Peyer's patch (tissue), 4 donors: ENCODE data around the gene NLGN2. TPM values are rescaled to one million over a fixed set of nuclear protein-coding genes. Genes with fewer than 3 reads are reported as not detected.
A peak's percentile ranks its signal among the peaks of the same experiment; 100 is the strongest.

Experiments
- DNase-seq, 3 donors: peaks; one replicate each; pipeline ENCODE4 v3.0.0-alpha.2; 2017 to 2019
- H3K27ac ChIP-seq, 4 donors: fragments of 200-600 bp; sonication (generic); one replicate each; pipeline ENCODE4 v1.5.1; 2016 to 2019
- H3K27me3 ChIP-seq, 2 donors: fragments of 200-600 bp; sonication (generic); one replicate each; pipeline ENCODE4 v1.5.1; 2019
- H3K36me3 ChIP-seq, 3 donors: fragments of 200-600 bp; sonication (generic); one replicate each; pipeline ENCODE4 v1.5.1; 2016 to 2019
- H3K4me1 ChIP-seq, 4 donors: fragments of 200-600 bp; sonication (generic); one replicate each; pipeline ENCODE4 v1.5.1; 2016 to 2019
- H3K4me3 ChIP-seq, 4 donors: fragments of 200-600 bp; sonication (generic); 1 replicate in 3 of 4; 2 replicates in 1 of 4; pipeline ENCODE4 v1.5.1; 2016 to 2019; ENCODE audit warnings: mild to moderate bottlenecking in 1 of 4
- H3K9me3 ChIP-seq, 4 donors: fragments of 200-600 bp; sonication (generic); one replicate each; pipeline ENCODE4 v1.5.1; 2016 to 2019; ENCODE audit warnings: mild to moderate bottlenecking in 1 of 4
- CTCF ChIP-seq, 6 experiments: fragments of 450-650 bp in 4 of 6; fragments of 200-600 bp in 2 of 6; sonication (generic) in 1 of 6; IDR thresholded peaks; one replicate each; pipeline ENCODE4 v1.5.1; 2017 to 2019; ENCODE audit warnings: antibody characterized with exemption in 6 of 6, mild to moderate bottlenecking in 3 of 6, moderate library complexity in 1 of 6
- POLR2A ChIP-seq, 2 donors: fragments of 450-650 bp; IDR thresholded peaks; one replicate each; pipeline ENCODE4 v1.5.1; 2017; ENCODE audit warnings: antibody characterized with exemption in 2 of 2, mild to moderate bottlenecking in 2 of 2, moderate library complexity in 2 of 2
- total RNA-seq, 4 donors: library from RNA; depleted of rRNA; stranded (reverse); fragments of >200 nt; gene quantifications; one replicate each; pipeline ENCODE4 v1.1.0, GENCODE V29; 2016

NLGN2 gene
- total RNA-seq, 4 donors from 2014 or later, result 0.88 to 9.9 (median 5.8) TPM

GRCh38 chr17:7389924-7390910, 17.4 kb upstream of the NLGN2 start:
- no peaks in the 10 kb centered on the region for H3K27me3 ChIP-seq
- TF ChIP-seq POLR2A (IDR thresholded peaks at IDR 0.05) (no peak), CTCF (IDR thresholded peaks at IDR 0.05) (no peak)
- peaks cover 0 to 46% (median 0%) of the 10 kb centered on the region in 3 donors for H3K36me3 ChIP-seq
- H3K4me3 ChIP-seq, result no peak overlapping the region
- no peak overlapping the region for H3K27ac ChIP-seq
- peaks cover 0 to 15% (median 6%) of the 10 kb centered on the region in 4 donors for H3K4me1 ChIP-seq
- no peaks in the 10 kb centered on the region for H3K9me3 ChIP-seq
- DNase-seq, result no peak

- peaks cover 0 to 16% (median 6%) of the 10 kb centered on the region in 4 donors for H3K4me1 ChIP-seq
- DNase-seq, result no peak
- no peaks in the 10 kb centered on the region for H3K9me3 ChIP-seq
- H3K27ac ChIP-seq, result no peak overlapping the region
- peaks cover 0 to 42% (median 0%) of the 10 kb centered on the region in 3 donors for H3K36me3 ChIP-seq
- H3K4me3 ChIP-seq, result no peak overlapping the region
- H3K27me3 ChIP-seq, result no peaks in the 10 kb centered on the region
- TF ChIP-seq CTCF (IDR thresholded peaks at IDR 0.05) (no peak), POLR2A (IDR thresholded peaks at IDR 0.05) (no peak)
Measured at GRCh38 chr17:7391307-7391706, 16.3 kb upstream of the NLGN2 start.

- H3K36me3 ChIP-seq, result peaks cover 0 to 33% (median 0%) of the 10 kb centered on the region in 3 donors
- no peaks in the 10 kb centered on the region for H3K27me3 ChIP-seq
- no peaks in the 10 kb centered on the region for H3K9me3 ChIP-seq
- H3K4me1 ChIP-seq, result peaks cover 0 to 16% (median 6%) of the 10 kb centered on the region in 4 donors
- peak overlapping the region in 1 of 4 donors; percentile 96 for H3K27ac ChIP-seq
- no peak for TF ChIP-seq CTCF (IDR thresholded peaks at IDR 0.05)
- TF ChIP-seq POLR2A (IDR thresholded peaks at IDR 0.05), result no peak
- DNase-seq, result no peak
- H3K4me3 ChIP-seq, result peak overlapping the region; percentile 74 to 86 (median 80)
Measured at GRCh38 chr17:7392696-7393612, 14.7 kb upstream of the NLGN2 start.

GRCh38 chr17:7393613-7394451, 13.8 kb upstream of the NLGN2 start:
- no peak for TF ChIP-seq CTCF (IDR thresholded peaks at IDR 0.05)
- TF ChIP-seq POLR2A (IDR thresholded peaks at IDR 0.05), result no peak
- Histone ChIP-seq H3K36me3 (peaks cover 0 to 24% (median 0%) of the 10 kb centered on the region in 3 donors), H3K27me3 (no peaks in the 10 kb centered on the region), H3K27ac (peak overlapping the region; percentile 84 to 96 (median 95)), H3K4me3 (peak overlapping the region; percentile 74 to 86 (median 80)), H3K4me1 (peaks cover 0 to 16% (median 6%) of the 10 kb centered on the region in 4 donors), H3K9me3 (no peaks in the 10 kb centered on the region)
- peak; percentile 57 to 77 (median 64) for DNase-seq
